OCI-LY1 (cell line): ENCODE data around the gene ARRDC2.

Experiments used
- CTCF ChIP-seq: fragments of 200-600 bp; sonication (generic), shearing (Covaris generic); IDR thresholded peaks from 2 replicates; pipeline ENCODE4 v1.5.1; 2017; ENCODE audit warnings: mild to moderate bottlenecking, antibody characterized with exemption, low read length, moderate library complexity, mixed read lengths
- EZH2 ChIP-seq: fragments of 200-600 bp; sonication (generic), shearing (Covaris generic); IDR thresholded peaks from 2 replicates; pipeline ENCODE4 v1.8.0; 2017; ENCODE audit warnings: borderline replicate concordance, mixed run types, mild to moderate bottlenecking, antibody characterized with exemption, low read length, moderate library complexity, mixed read lengths

DNA sequence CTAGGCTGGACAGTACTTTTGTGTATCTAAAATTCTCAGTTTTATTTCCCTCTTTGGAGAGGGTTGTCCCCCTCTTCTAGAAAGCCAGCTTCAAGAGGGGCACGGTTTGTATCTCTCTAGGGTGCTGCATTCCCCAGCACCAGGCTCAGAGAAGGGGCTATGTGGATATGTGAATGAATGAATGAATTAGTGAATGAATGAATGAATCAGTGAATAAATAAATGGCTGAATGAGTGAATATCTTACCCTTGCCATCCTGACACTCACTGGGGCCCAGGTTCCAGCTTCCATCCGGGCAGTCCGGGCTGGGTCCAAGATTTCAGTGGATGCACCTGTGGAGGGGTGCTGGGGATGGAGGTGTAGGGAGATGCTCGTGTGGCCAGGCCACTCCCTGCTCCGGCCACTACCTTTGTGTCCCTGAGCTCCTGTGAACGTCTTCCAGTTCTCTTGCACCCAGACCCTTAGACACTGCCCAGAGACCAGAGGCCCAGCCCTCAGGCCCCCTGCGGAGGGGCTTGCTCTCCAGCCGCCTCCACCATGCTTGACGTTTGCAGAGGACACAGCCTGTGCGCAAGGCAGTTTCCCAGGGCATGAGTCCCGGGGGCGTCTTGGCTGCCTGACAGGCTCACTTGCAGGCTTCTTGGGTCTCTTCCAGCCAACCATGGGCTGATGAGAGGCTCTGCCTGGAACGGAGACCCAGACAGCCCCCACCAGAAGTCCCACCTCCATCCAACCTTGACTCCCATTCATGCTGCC is 43.9 kb upstream of the ARRDC2 start:
- TF ChIP-seq CTCF (no peak), EZH2 (no peak)
